Kidney (tissue), 14 donors: Measurements from ENCODE around the gene NDUFA12. TPM values are rescaled to one million over a fixed set of nuclear protein-coding genes. Genes with fewer than 3 reads are reported as not detected.

ENCODE experiments used
- DNase-seq, 5 donors: peaks; one replicate each; pipeline ENCODE4 v3.0.0-alpha.2; 2013 to 2020
- FAIRE-seq: peaks from 2 replicates; lab custom pipeline; 2012; peaks lifted over from hg19 to GRCh38; lab: Jason Lieb, UNC
- H3K27ac ChIP-seq, 2 donors: one replicate each; pipeline ENCODE4 v1.7.0; 2013; ENCODE audit warnings: low read depth in 2 of 2, low read length in 2 of 2, inconsistent platforms in 1 of 2
- H3K27me3 ChIP-seq: one replicate; pipeline ENCODE4 v1.7.1; 2013; ENCODE audit warnings: low read length, inconsistent platforms; ENCODE audit not compliant: control insufficient read depth, insufficient read depth
- H3K36me3 ChIP-seq, 3 donors: one replicate each; pipeline versions ENCODE4 v1.7.0 to v1.7.1; 2013; ENCODE audit warnings: low read length in 3 of 3, control low read depth in 1 of 3, inconsistent platforms in 1 of 3; ENCODE audit not compliant: insufficient read depth in 3 of 3, control insufficient read depth in 2 of 3
- H3K4me1 ChIP-seq, 3 donors: one replicate each; pipeline versions ENCODE4 v1.7.0 to v1.7.1; 2013; ENCODE audit warnings: low read length in 3 of 3, inconsistent platforms in 1 of 3, low read depth in 1 of 3; ENCODE audit not compliant: control insufficient read depth in 2 of 3, insufficient read depth in 2 of 3
- H3K4me3 ChIP-seq, 3 donors: one replicate each; pipeline versions ENCODE4 v1.7.0 to v1.8.1; 2013; ENCODE audit warnings: low read length in 3 of 3, control low read depth in 1 of 3, inconsistent platforms in 1 of 3
- H3K9ac ChIP-seq, 3 donors: one replicate each; pipeline versions ENCODE4 v1.7.0 to v1.7.1; 2013; ENCODE audit warnings: low read length in 3 of 3, control low read depth in 1 of 3, inconsistent platforms in 1 of 3
- H3K9me3 ChIP-seq, 3 donors: one replicate each; pipeline versions ENCODE4 v1.7.0 to v1.7.1; 2013; ENCODE audit warnings: low read length in 3 of 3, control low read depth in 1 of 3, inconsistent platforms in 1 of 3; ENCODE audit not compliant: control insufficient read depth in 2 of 3, insufficient read depth in 1 of 3
- CTCF ChIP-seq: IDR thresholded peaks from 3 replicates; pipeline ENCODE4 v1.5.1; 2012; ENCODE audit warnings: mild to moderate bottlenecking, moderate library complexity, borderline replicate concordance; ENCODE audit not compliant: insufficient read depth; ENCODE audit errors: extremely low read depth
- intact Hi-C: fragments of 100-400 bp; cut with DNase I; formaldehyde crosslinking; loops from one replicate; pipeline ENCODE4 v1.11.1; 2022
- polyA plus RNA-seq: library from polyadenylated mRNA; stranded (reverse); fragments of 350-450 nt; fragmentation: Illumina TruSeq; extraction: RNeasy Lipid Tissue Mini Kit (QIAGEN cat#74804); gene quantifications from one replicate; pipeline ENCODE4 v1.2.3, GENCODE V29; 2014; ENCODE audit warnings: low read depth, low replicate concordance; ENCODE audit not compliant: insufficient read depth
- total RNA-seq: library from RNA; stranded (reverse); fragmentation: NEBNext Ultra II Directional; extraction: Animal tissue kit (Norgen Biotek cat#: 25700); gene quantifications from one replicate; pipeline ENCODE4 v1.2.1, GENCODE V29; 2021
- donor health status: control.
- donor health status: control.
- donor health status: control.
- donor health status: control.
- donor health status: control.
- donor health status: DM: yes; HTN: yes; CAD: no.
- donor health status: Normal renal cell carcinoma (clear cell type).

NDUFA12 gene
- total and polyA plus RNA-seq, 2 donors from 2014 or later, result 79.0 to 246 TPM

DNA sequence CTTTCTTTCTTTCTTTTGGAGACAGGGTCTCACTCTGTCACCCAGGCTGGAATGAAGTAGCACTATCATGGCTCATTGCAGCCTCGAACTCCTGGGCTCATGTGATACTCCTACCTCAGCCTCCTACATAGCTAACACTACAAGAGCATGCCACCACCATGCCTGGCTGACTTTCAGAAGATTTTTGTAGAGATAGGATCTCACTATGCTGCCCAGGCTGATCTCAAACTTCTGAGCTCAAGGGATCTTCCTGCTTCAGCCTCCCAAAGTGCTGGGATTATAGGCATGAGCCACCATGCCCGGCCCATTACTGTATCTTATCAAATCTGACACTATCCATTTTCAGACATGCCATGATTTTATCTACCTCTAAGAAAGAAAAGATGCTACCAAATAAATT, 31.6 kb downstream of the NDUFA12 start:
- intact Hi-C loops, result no loop called here
- Histone ChIP-seq H3K27ac (no peak overlapping the region), H3K9me3 (no peaks in the 10 kb centered on the region), H3K4me3 (no peak overlapping the region), H3K36me3 (peaks cover 0 to 11% (median 0%) of the 10 kb centered on the region in 3 donors), H3K9ac (no peak overlapping the region), H3K4me1 (no peaks in the 10 kb centered on the region), H3K27me3 (no peaks in the 10 kb centered on the region)
- FAIRE-seq (no peak), DNase-seq (no peak)
- no peak for TF ChIP-seq CTCF

- intact Hi-C loops, result no loop called here
- no peak overlapping the region for H3K4me3 ChIP-seq
- H3K36me3 ChIP-seq, result peaks cover 0 to 11% (median 0%) of the 10 kb centered on the region in 3 donors
- FAIRE-seq (no peak), DNase-seq (no peak)
- no peak for TF ChIP-seq CTCF
- no peaks in the 10 kb centered on the region for H3K27me3 ChIP-seq
- no peaks in the 10 kb centered on the region for H3K4me1 ChIP-seq
- H3K9ac ChIP-seq, result no peak overlapping the region
- no peak overlapping the region for H3K27ac ChIP-seq
- H3K9me3 ChIP-seq, result no peaks in the 10 kb centered on the region
Measured at GRCh38 chr12:94970560-94970959, 32.9 kb downstream of the NDUFA12 start.

DNA sequence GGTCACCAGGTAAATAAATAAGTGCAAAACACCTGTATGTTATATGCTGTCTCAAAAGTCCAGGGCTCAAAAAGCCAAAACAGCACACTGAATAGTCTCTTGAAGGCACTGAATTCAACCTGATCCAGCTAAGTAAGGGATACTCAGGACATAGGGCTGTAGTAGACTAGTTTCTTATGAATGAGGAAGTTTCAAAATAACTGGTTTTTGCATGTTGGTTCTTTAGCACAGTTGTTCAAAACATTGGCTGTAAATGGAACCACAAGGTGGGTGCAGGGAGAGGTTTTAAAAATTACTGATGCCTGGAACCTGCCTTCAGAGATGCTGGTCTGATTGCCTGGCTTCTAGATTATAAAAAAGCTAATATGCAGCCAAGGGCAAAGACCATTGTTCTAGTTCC, 34.1 kb downstream of the NDUFA12 start:
- no peak overlapping the region for H3K9ac ChIP-seq
- H3K36me3 ChIP-seq, result peaks cover 0 to 11% (median 0%) of the 10 kb centered on the region in 3 donors
- TF ChIP-seq CTCF, result no peak
- H3K27ac ChIP-seq, result no peak overlapping the region
- H3K27me3 ChIP-seq, result no peaks in the 10 kb centered on the region
- H3K4me3 ChIP-seq, result no peak overlapping the region
- no peaks in the 10 kb centered on the region for H3K9me3 ChIP-seq
- no peaks in the 10 kb centered on the region for H3K4me1 ChIP-seq
- FAIRE-seq (no peak), DNase-seq (no peak)
- intact Hi-C loops, result no loop called here

- no peak for FAIRE-seq
Measured at GRCh38 chr12:94965982-94966630, 37.4 kb downstream of the NDUFA12 start.

More at GRCh38 chr12:94965982-94966630, 37.4 kb downstream of the NDUFA12 start:
- Histone ChIP-seq H3K36me3 (peaks cover 0 to 7% (median 0%) of the 10 kb centered on the region in 3 donors), H3K27ac (no peak overlapping the region), H3K4me1 (no peaks in the 10 kb centered on the region), H3K27me3 (no peaks in the 10 kb centered on the region), H3K4me3 (no peak overlapping the region), H3K9me3 (no peaks in the 10 kb centered on the region), H3K9ac (no peak overlapping the region)
- no peak for TF ChIP-seq CTCF
- no peak for DNase-seq
- intact Hi-C loops, result no loop called here
